GM23338 (cell line): ENCODE measurements around the gene LMOD1. TPM values are rescaled to one million over a fixed set of nuclear protein-coding genes. Genes with fewer than 3 reads are reported as not detected.

ENCODE experiments used
- ATAC-seq: fragments of 200-7000 bp; cut with Tn5 transposase; 3 replicates; pipeline ENCODE4 v1.9.1; 2020
- DNase-seq: peaks from one replicate; pipeline ENCODE4 v3.0.0-alpha.2; 2015; ENCODE audit warnings: low spot score
- H2AFZ ChIP-seq: fragments of 200-600 bp; sonication (generic); 2 replicates; pipeline ENCODE4 v1.8.0; 2016; ENCODE audit warnings: antibody characterized with exemption, mild to moderate bottlenecking, moderate library complexity
- H3F3A ChIP-seq: fragments of 200-600 bp; sonication (generic); replicated peaks from 2 replicates; pipeline ENCODE4 v1.8.0; 2017; ENCODE audit warnings: antibody characterized with exemption, mixed run types, low read depth
- H3K27ac ChIP-seq: fragments of 200-600 bp; sonication (generic); 2 replicates; pipeline ENCODE4 v1.6.1; 2016; ENCODE audit warnings: low read depth
- H3K27me3 ChIP-seq: fragments of 200-600 bp; sonication (generic); 2 replicates; pipeline ENCODE4 v1.8.0; 2016; ENCODE audit warnings: mild to moderate bottlenecking, mixed run types, moderate library complexity; ENCODE audit not compliant: insufficient read depth
- H3K36me3 ChIP-seq: fragments of 200-600 bp; sonication (generic); 2 replicates; pipeline ENCODE4 v1.8.0; 2016; ENCODE audit warnings: mild to moderate bottlenecking; ENCODE audit not compliant: insufficient read depth
- H3K4me1 ChIP-seq: fragments of 200-600 bp; sonication (generic); 2 replicates; pipeline ENCODE4 v1.8.0; 2016; ENCODE audit warnings: mild to moderate bottlenecking, moderate library complexity; ENCODE audit not compliant: insufficient read depth
- H3K4me2 ChIP-seq: fragments of 200-600 bp; sonication (generic); 2 replicates; pipeline ENCODE4 v1.7.1; 2017; ENCODE audit warnings: mixed run types
- H3K4me3 ChIP-seq: fragments of 200-600 bp; sonication (generic); 2 replicates; pipeline ENCODE4 v1.6.1; 2016; ENCODE audit warnings: mixed run types
- H3K79me2 ChIP-seq: fragments of 200-600 bp; sonication (generic); replicated peaks from 2 replicates; pipeline ENCODE4 v1.8.0; 2017; ENCODE audit warnings: mild to moderate bottlenecking; ENCODE audit not compliant: insufficient read depth
- H3K9me2 ChIP-seq: fragments of 200-600 bp; sonication (generic); 2 replicates; pipeline ENCODE4 v1.8.0; 2017; ENCODE audit not compliant: insufficient read depth
- H4K20me1 ChIP-seq: fragments of 200-600 bp; sonication (generic); replicated peaks from 2 replicates; pipeline ENCODE4 v1.8.0; 2017; ENCODE audit warnings: mild to moderate bottlenecking; ENCODE audit not compliant: insufficient read depth
- H3K27ac Mint-ChIP-seq: 2 replicates; pipeline ENCODE4 v1.8.0; 2020; ENCODE audit warnings: inconsistent platforms, mild to moderate bottlenecking, moderate library complexity, mixed read lengths
- H3K27me3 Mint-ChIP-seq: 3 replicates; pipeline ENCODE4 v1.8.0; 2022; ENCODE audit warnings: low read depth, mild to moderate bottlenecking, moderate library complexity, mixed read lengths, inconsistent platforms; ENCODE audit not compliant: insufficient read depth, poor library complexity
- H3K36me3 Mint-ChIP-seq: 3 replicates; pipeline ENCODE4 v1.8.0; 2021; ENCODE audit warnings: low read depth, mild to moderate bottlenecking, inconsistent platforms, moderate library complexity, mixed read lengths
- H3K4me1 Mint-ChIP-seq: 3 replicates; pipeline ENCODE4 v1.8.0; 2020; ENCODE audit warnings: mild to moderate bottlenecking, inconsistent platforms, mixed read lengths
- H3K4me3 Mint-ChIP-seq: 3 replicates; pipeline ENCODE4 v1.8.0; 2021; ENCODE audit warnings: moderate library complexity, mild to moderate bottlenecking, inconsistent platforms, mixed read lengths
- H3K9me3 Mint-ChIP-seq: 3 replicates; pipeline ENCODE4 v1.8.0; 2020; ENCODE audit warnings: moderate library complexity, mild to moderate bottlenecking, inconsistent platforms, mixed read lengths
- CREB1 ChIP-seq: fragments of 250-450 bp; sonication (Bioruptor Pico); IDR thresholded peaks from 2 replicates; pipeline ENCODE4 v1.5.0; 2020; ENCODE audit warnings: low read depth, mild to moderate bottlenecking, moderate library complexity
- EZH2 ChIP-seq: fragments of 200-600 bp; sonication (generic); IDR thresholded peaks from one replicate; pipeline ENCODE4 v1.8.0; 2017; ENCODE audit warnings: antibody characterized with exemption, mild to moderate bottlenecking, low read depth; ENCODE audit not compliant: unreplicated experiment
- EZH2phosphoT487 ChIP-seq: fragments of 200-600 bp; sonication (generic); IDR thresholded peaks from one replicate; pipeline ENCODE4 v1.8.1; 2018; ENCODE audit warnings: antibody characterized with exemption; ENCODE audit not compliant: unreplicated experiment
- JUNB ChIP-seq: IDR thresholded peaks from one replicate; pipeline ENCODE4 v1.6.1; 2016; ENCODE audit warnings: antibody characterized with exemption; ENCODE audit not compliant: unreplicated experiment
- NANOG ChIP-seq: IDR thresholded peaks from 2 replicates; pipeline ENCODE4 v1.6.1; 2016; ENCODE audit warnings: antibody characterized with exemption, borderline replicate concordance
- POLR2AphosphoS5 ChIP-seq: IDR thresholded peaks from 2 replicates; pipeline ENCODE4 v1.6.1; 2016; ENCODE audit warnings: antibody characterized with exemption, low read depth
- STAT1 ChIP-seq: IDR thresholded peaks from one replicate; pipeline ENCODE4 v1.6.1; 2016; ENCODE audit warnings: antibody characterized with exemption; ENCODE audit not compliant: unreplicated experiment
- ZNF114 ChIP-seq: fragments of 250-450 bp; sonication (Bioruptor Pico); IDR thresholded peaks from 2 replicates; pipeline ENCODE4 v1.5.0; 2020; ENCODE audit warnings: mild to moderate bottlenecking, moderate library complexity
- ZNF331 ChIP-seq: fragments of 250-450 bp; sonication (Bioruptor Pico); IDR thresholded peaks from 2 replicates; pipeline ENCODE4 v1.5.0; 2020; ENCODE audit warnings: low read depth, mild to moderate bottlenecking, moderate library complexity
- polyA plus RNA-seq: library from polyadenylated mRNA; unstranded; fragments of >200 nt; fragmentation: Nextera tagmentation; extraction: Ambion mirVana; gene quantifications from 2 replicates; pipeline ENCODE4 v1.2.1, GENCODE V29; 2016
- total RNA-seq: library from RNA; depleted of rRNA; stranded (reverse); fragments of >200 nt; shearing (Covaris generic); gene quantifications from 2 replicates; pipeline ENCODE4 v1.2.3, GENCODE V29; 2014
- TF ChIP-seq, protein P1 (sequence below): fragments of 250-450 bp; sonication (Bioruptor Pico); IDR thresholded peaks from 2 replicates; pipeline ENCODE4 v1.5.0; 2020; ENCODE audit warnings: mild to moderate bottlenecking, moderate library complexity
- TF ChIP-seq, protein P2 (sequence below): IDR thresholded peaks from 2 replicates; pipeline ENCODE4 v1.6.1; 2016; ENCODE audit warnings: antibody characterized with exemption
- TF ChIP-seq, protein P3 (sequence below), 2 experiments: fragments of 200-600 bp in 1 of 2; sonication (generic) in 1 of 2; conservative IDR thresholded peaks; 2 replicates each; pipeline versions ENCODE4 v1.5.1 to v1.6.1; 2016 to 2017; ENCODE audit warnings: antibody characterized with exemption in 2 of 2, low read depth in 2 of 2, mild to moderate bottlenecking in 2 of 2, moderate library complexity in 1 of 2

The LMOD1 gene
- total and polyA plus RNA-seq, 2 experiments from 2014 or later = 0.74 to 1.7 TPM

DNA sequence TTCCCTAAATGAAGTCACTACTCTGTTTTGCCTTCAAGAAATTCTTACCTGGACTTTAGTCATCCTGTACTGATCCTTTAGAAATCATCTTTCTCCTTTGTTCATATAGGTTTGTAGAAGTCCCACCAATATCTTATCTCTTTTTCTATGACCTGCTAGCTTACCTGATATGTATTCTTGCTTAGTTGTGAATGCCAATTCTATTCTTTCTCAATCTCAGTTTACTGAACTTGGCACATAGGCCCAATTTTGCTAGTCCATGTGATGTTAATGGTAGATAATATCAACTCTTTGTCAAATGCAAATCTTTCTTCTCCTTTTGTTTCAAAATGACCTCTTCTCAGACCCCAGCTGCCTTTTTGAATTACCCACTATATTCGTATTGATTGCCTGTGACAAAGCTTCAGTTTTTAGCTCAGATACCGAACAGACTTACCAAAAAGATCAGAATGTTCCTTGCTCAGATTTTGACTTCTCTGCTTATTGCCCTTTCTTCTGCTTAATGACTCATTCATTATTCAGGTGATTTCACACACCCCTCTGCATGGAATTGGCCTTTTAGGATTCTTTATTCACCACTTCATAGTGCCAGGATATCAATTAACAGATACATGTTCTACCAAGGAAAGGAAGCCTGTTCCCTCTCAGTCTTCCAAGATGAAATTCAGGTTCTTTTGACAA is 96.8 kb downstream of the LMOD1 start:
- Histone ChIP-seq H3K36me3 (peaks cover 64% of the 10 kb centered on the region), H4K20me1 (peaks cover 40% of the 10 kb centered on the region), H3K4me3 (no peak overlapping the region), H3K9me2 (no peaks in the 10 kb centered on the region), H3K4me1 (no peaks in the 10 kb centered on the region), H3K4me2 (no peak overlapping the region), H3K79me2 (peaks cover 34% of the 10 kb centered on the region), H3K27me3 (no peaks in the 10 kb centered on the region), H2AFZ (no peak overlapping the region), H3K27ac (no peak overlapping the region; the same call in 1 of the 2 replicates), H3F3A (no peaks in the 10 kb centered on the region)
- H3K27me3 Mint-ChIP-seq = no peaks in the 10 kb centered on the region
- no peaks in the 10 kb centered on the region for H3K4me1 Mint-ChIP-seq
- peaks cover 62% of the 10 kb centered on the region for H3K36me3 Mint-ChIP-seq
- no peaks in the 10 kb centered on the region for H3K9me3 Mint-ChIP-seq
- TF ChIP-seq EZH2phosphoT487 (no peak), ZNF331 (CRISPR knock-in tag) (no peak), CREB1 (CRISPR knock-in tag) (no peak), JUNB (no peak), POLR2AphosphoS5 (no peak)
- no peak overlapping the region for H3K27ac Mint-ChIP-seq
- H3K4me3 Mint-ChIP-seq = no peak overlapping the region
- no peak for DNase-seq
- no peak for ATAC-seq

DNA sequence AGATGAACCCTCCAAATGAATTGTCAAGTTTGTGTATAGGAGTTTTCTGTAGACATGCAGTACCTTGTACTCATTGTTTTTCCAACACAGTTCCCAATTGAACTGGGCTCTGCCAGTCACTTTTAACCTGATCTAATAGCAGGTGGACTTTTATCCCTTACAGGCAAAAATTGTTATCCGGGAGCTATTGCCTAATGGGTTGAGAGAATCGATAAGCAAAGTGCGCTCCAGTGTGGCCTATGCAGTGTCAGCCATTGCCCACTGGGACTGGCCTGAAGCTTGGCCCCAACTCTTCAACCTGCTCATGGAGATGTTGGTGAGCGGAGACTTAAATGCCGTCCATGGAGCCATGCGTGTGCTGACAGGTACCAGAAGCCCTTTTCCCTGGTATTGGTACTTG is 98.1 kb downstream of the LMOD1 start:
- Histone ChIP-seq H3K4me3 (no peak overlapping the region), H3F3A (no peaks in the 10 kb centered on the region), H3K4me2 (no peak overlapping the region), H3K9me2 (no peaks in the 10 kb centered on the region), H3K79me2 (peaks cover 47% of the 10 kb centered on the region), H2AFZ (no peak overlapping the region), H3K4me1 (no peaks in the 10 kb centered on the region; the same call in 1 of the 2 replicates), H3K27me3 (no peaks in the 10 kb centered on the region), H3K36me3 (peaks cover 54% of the 10 kb centered on the region), H4K20me1 (peaks cover 44% of the 10 kb centered on the region), H3K27ac (no peak overlapping the region)
- ATAC-seq (no peak), DNase-seq (no peak)
- H3K9me3 Mint-ChIP-seq = no peaks in the 10 kb centered on the region
- no peaks in the 10 kb centered on the region for H3K27me3 Mint-ChIP-seq
- TF ChIP-seq, protein P1, sequence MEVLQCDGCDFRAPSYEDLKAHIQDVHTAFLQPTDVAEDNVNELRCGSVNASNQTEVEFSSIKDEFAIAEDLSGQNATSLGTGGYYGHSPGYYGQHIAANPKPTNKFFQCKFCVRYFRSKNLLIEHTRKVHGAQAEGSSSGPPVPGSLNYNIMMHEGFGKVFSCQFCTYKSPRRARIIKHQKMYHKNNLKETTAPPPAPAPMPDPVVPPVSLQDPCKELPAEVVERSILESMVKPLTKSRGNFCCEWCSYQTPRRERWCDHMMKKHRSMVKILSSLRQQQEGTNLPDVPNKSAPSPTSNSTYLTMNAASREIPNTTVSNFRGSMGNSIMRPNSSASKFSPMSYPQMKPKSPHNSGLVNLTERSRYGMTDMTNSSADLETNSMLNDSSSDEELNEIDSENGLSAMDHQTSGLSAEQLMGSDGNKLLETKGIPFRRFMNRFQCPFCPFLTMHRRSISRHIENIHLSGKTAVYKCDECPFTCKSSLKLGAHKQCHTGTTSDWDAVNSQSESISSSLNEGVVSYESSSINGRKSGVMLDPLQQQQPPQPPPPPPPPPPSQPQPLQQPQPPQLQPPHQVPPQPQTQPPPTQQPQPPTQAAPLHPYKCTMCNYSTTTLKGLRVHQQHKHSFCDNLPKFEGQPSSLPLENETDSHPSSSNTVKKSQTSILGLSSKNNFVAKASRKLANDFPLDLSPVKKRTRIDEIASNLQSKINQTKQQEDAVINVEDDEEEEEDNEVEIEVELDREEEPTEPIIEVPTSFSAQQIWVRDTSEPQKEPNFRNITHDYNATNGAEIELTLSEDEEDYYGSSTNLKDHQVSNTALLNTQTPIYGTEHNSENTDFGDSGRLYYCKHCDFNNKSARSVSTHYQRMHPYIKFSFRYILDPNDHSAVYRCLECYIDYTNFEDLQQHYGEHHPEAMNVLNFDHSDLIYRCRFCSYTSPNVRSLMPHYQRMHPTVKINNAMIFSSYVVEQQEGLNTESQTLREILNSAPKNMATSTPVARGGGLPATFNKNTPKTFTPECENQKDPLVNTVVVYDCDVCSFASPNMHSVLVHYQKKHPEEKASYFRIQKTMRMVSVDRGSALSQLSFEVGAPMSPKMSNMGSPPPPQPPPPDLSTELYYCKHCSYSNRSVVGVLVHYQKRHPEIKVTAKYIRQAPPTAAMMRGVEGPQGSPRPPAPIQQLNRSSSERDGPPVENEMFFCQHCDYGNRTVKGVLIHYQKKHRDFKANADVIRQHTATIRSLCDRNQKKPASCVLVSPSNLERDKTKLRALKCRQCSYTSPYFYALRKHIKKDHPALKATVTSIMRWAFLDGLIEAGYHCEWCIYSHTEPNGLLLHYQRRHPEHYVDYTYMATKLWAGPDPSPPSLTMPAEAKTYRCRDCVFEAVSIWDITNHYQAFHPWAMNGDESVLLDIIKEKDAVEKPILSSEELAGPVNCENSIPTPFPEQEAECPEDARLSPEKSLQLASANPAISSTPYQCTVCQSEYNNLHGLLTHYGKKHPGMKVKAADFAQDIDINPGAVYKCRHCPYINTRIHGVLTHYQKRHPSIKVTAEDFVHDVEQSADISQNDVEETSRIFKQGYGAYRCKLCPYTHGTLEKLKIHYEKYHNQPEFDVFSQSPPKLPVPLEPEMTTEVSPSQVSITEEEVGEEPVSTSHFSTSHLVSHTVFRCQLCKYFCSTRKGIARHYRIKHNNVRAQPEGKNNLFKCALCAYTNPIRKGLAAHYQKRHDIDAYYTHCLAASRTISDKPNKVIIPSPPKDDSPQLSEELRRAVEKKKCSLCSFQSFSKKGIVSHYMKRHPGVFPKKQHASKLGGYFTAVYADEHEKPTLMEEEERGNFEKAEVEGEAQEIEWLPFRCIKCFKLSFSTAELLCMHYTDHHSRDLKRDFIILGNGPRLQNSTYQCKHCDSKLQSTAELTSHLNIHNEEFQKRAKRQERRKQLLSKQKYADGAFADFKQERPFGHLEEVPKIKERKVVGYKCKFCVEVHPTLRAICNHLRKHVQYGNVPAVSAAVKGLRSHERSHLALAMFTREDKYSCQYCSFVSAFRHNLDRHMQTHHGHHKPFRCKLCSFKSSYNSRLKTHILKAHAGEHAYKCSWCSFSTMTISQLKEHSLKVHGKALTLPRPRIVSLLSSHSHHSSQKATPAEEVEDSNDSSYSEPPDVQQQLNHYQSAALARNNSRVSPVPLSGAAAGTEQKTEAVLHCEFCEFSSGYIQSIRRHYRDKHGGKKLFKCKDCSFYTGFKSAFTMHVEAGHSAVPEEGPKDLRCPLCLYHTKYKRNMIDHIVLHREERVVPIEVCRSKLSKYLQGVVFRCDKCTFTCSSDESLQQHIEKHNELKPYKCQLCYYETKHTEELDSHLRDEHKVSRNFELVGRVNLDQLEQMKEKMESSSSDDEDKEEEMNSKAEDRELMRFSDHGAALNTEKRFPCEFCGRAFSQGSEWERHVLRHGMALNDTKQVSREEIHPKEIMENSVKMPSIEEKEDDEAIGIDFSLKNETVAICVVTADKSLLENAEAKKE (CRISPR knock-in tag) = no peak
- no peak for TF ChIP-seq EZH2phosphoT487
- no peak for TF ChIP-seq EZH2
- no peak for TF ChIP-seq ZNF331 (CRISPR knock-in tag)
- TF ChIP-seq CREB1 (CRISPR knock-in tag) = no peak
- no peak for TF ChIP-seq NANOG
- no peak for TF ChIP-seq ZNF114 (CRISPR knock-in tag)
- TF ChIP-seq, protein P2, sequence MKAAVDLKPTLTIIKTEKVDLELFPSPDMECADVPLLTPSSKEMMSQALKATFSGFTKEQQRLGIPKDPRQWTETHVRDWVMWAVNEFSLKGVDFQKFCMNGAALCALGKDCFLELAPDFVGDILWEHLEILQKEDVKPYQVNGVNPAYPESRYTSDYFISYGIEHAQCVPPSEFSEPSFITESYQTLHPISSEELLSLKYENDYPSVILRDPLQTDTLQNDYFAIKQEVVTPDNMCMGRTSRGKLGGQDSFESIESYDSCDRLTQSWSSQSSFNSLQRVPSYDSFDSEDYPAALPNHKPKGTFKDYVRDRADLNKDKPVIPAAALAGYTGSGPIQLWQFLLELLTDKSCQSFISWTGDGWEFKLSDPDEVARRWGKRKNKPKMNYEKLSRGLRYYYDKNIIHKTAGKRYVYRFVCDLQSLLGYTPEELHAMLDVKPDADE = no peak
- no peak for TF ChIP-seq JUNB
- TF ChIP-seq, protein P3, sequence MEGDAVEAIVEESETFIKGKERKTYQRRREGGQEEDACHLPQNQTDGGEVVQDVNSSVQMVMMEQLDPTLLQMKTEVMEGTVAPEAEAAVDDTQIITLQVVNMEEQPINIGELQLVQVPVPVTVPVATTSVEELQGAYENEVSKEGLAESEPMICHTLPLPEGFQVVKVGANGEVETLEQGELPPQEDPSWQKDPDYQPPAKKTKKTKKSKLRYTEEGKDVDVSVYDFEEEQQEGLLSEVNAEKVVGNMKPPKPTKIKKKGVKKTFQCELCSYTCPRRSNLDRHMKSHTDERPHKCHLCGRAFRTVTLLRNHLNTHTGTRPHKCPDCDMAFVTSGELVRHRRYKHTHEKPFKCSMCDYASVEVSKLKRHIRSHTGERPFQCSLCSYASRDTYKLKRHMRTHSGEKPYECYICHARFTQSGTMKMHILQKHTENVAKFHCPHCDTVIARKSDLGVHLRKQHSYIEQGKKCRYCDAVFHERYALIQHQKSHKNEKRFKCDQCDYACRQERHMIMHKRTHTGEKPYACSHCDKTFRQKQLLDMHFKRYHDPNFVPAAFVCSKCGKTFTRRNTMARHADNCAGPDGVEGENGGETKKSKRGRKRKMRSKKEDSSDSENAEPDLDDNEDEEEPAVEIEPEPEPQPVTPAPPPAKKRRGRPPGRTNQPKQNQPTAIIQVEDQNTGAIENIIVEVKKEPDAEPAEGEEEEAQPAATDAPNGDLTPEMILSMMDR (conservative IDR thresholded peaks at IDR 0.05; ENCODE audit: low read depth in 2 of 2) = no peak
- TF ChIP-seq STAT1 = no peak
- TF ChIP-seq POLR2AphosphoS5 = no peak
- H3K36me3 Mint-ChIP-seq = peaks cover 51% of the 10 kb centered on the region
- no peak overlapping the region for H3K27ac Mint-ChIP-seq
- H3K4me3 Mint-ChIP-seq = no peak overlapping the region
- peaks cover under 1% of the 10 kb centered on the region; the same call in 2 of the 3 replicates for H3K4me1 Mint-ChIP-seq
